Natural killer cell treated with Interleukin-12 subunit alpha and Interleukin-12 subunit beta and Interleukin-15 and Interleukin-18, amount 100 ng/mL, for 72 hours (primary cell): ENCODE data around the gene TUT1. TPM values are rescaled to one million over a fixed set of nuclear protein-coding genes. Genes with fewer than 3 reads are reported as not detected.
"Not testable (repeated sequence)": the region's sequence is repeated elsewhere in the genome, so short reads cannot be mapped to it uniquely, and the experiment has no call there.

Source experiments
- ATAC-seq, 2 donors: fragments of 150-1000 bp; cut with Tn5 transposase in 1 of 2; sonication (Bioruptor Pico), chemical (Tn5 transposase) in 1 of 2; 2 replicates each; pipeline ENCODE4 v1.10.0; 2021
- DNase-seq: peaks from one replicate; pipeline ENCODE4 v3.0.0; 2022; ENCODE audit warnings: low spot score
- H3K27ac Mint-ChIP-seq, 2 donors: 1 replicate in 1 of 2; 2 replicates in 1 of 2; pipeline ENCODE4 v1.8.0; 2022; ENCODE audit warnings: mixed read lengths in 2 of 2, mild to moderate bottlenecking in 1 of 2, moderate library complexity in 1 of 2
- H3K27me3 Mint-ChIP-seq, 2 donors: 1 replicate in 1 of 2; 2 replicates in 1 of 2; pipeline ENCODE4 v1.8.0; 2022; ENCODE audit warnings: mixed read lengths in 2 of 2
- H3K36me3 Mint-ChIP-seq: one replicate; pipeline ENCODE4 v1.8.0; 2022; ENCODE audit warnings: mixed read lengths
- H3K4me1 Mint-ChIP-seq, 2 donors: 1 replicate in 1 of 2; 2 replicates in 1 of 2; pipeline ENCODE4 v1.8.0; 2022; ENCODE audit warnings: low read depth in 2 of 2, mixed read lengths in 2 of 2, mild to moderate bottlenecking in 1 of 2
- H3K4me3 Mint-ChIP-seq: one replicate; pipeline ENCODE4 v1.8.0; 2022; ENCODE audit warnings: mixed read lengths
- H3K9me3 Mint-ChIP-seq: 2 replicates; pipeline ENCODE4 v1.8.0; 2022; ENCODE audit warnings: mixed read lengths
- total RNA-seq, 2 donors: library from RNA; stranded (reverse); gene quantifications; one replicate each; pipeline ENCODE4 v1.2.3, GENCODE V29; 2022

Gene TUT1
- total RNA-seq = 10 to 100 TPM; 24.1 to 35.7 TPM

DNA sequence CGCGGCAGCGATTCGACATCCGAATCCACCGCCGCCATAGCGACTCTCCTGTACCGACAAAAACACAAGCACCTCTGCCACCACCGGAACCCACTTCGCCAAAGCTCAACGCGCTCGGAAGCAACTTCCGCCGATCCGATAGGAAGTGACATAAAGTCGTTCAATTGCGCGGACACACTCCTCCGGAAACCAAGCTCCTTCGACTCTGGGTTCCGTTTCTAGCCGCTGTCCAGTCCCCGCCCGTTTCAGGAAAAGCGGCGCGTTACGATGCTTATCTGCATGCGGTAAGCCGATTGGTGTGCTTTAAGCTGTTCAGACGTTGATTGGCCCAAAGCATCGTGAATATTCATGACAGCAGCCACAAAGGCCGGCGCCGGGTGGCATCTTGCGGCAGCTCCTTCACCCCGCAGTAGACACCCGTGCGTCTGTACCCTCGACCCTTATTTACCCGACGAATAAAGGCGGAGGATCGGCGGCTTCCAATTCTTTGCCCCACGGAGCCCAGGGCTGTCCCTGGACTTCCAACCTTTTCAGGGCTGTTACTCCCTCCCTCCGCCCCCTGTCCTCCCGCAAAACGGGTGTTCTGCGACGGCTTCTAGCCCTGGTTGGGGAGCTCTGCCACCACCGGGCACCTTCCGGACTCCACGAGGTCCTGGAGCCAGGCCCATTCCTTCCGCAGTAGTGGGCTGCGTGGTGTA is at the start of gene TUT1:
Gene TUT1 (minus strand): TSS at position 76 of the 698 bp plus-strand sequence. CDS start 38 bp downstream, at position 38.
- peak; percentile 96 for ATAC-seq
- DNase-seq = peak; percentile 97
- Mint-ChIP-seq H3K27me3 (no peaks in the 10 kb centered on the region), H3K4me3 (peak within 1 kb of the TSS; percentile 98), H3K27ac (peak within 1 kb of the TSS; percentile 94 to 96), H3K4me1 (peaks cover 21 to 42% of the 10 kb centered on the region in 2 donors), H3K9me3 (no peaks in the 10 kb centered on the region), H3K36me3 (peaks cover 13% of the 10 kb centered on the region)

DNA sequence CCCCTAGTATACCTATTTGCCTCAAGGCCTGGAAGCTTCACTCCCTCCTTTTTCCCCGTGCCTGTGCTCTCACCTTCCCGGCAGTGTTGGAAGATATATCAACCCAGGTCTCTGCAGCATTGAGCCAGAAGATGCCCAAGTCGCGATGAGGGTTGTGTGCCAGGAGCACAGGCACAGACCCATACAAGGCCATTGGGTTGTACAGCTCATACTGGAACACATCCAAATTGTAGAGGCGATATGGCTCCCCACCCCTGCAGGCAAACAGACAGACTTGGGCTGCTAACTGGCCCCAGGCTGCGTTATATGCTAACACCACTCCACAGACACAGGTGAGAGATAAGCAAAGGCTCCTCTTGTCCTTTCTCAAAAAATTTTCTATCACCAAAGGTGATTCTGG is 41.2 kb upstream of the TUT1 start:
- H3K27me3 Mint-ChIP-seq = no peaks in the 10 kb centered on the region
- H3K4me3 Mint-ChIP-seq = no peak overlapping the region
- H3K4me1 Mint-ChIP-seq = peaks cover 9 to 17% of the 10 kb centered on the region in 2 donors
- ATAC-seq (no peak), DNase-seq (no peak)
- no peaks in the 10 kb centered on the region for H3K9me3 Mint-ChIP-seq
- H3K27ac Mint-ChIP-seq = peak overlapping the region in 1 of 2 donors; percentile 80
- peaks cover 38% of the 10 kb centered on the region for H3K36me3 Mint-ChIP-seq

- H3K27ac Mint-ChIP-seq = peak overlapping the region in 1 of 2 donors; percentile 43
- H3K9me3 Mint-ChIP-seq = no peaks in the 10 kb centered on the region
- ATAC-seq = no peak
These were observed 36.4 kb upstream of the TUT1 start for GRCh38 chr11:62627713-62628112.

DNA sequence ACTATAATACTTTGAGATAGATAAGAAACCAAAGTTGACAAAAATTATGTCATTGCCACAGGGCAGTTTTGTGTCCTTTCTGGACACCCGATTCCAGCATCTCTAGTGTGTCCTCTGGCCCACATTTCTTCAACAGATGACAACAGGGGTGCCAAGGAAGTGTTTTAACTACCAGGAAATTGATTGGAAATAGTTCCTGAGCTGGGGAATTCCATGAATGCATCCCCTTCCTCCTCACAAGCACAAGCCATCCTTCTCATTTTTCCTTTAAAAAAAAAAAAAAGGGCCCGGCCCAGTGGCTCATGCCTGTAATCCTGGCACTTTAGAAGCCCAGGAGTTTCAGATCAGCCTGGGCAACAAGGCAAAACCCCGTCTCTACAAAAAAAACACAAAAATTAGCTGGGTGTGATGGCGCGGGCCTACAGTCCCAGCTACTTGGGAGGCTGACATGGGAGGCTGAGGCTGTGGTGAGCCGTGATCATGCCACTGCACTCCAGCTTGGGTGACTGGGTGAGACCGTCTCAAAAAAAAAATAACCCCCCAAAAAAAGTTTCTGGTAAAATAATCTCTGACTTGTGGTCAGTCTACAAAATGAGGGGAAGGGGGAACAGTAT is 31.3 kb upstream of the TUT1 start:
- ATAC-seq (no peak), DNase-seq (no peak)
- no peaks in the 10 kb centered on the region for H3K9me3 Mint-ChIP-seq
- no peaks in the 10 kb centered on the region for H3K27me3 Mint-ChIP-seq
- peaks cover 18% of the 10 kb centered on the region for H3K36me3 Mint-ChIP-seq
- H3K27ac Mint-ChIP-seq = peak overlapping the region; percentile 96 to 99
- peak overlapping the region; percentile 100 for H3K4me3 Mint-ChIP-seq
- H3K4me1 Mint-ChIP-seq = peaks cover 17 to 20% of the 10 kb centered on the region in 2 donors

More at GRCh38 chr11:62627713-62628112, 36.4 kb upstream of the TUT1 start:
- no peaks in the 10 kb centered on the region for H3K27me3 Mint-ChIP-seq
- peaks cover 0 to 10% of the 10 kb centered on the region in 2 donors for H3K4me1 Mint-ChIP-seq
- DNase-seq = no peak
- H3K36me3 Mint-ChIP-seq = peaks cover 30% of the 10 kb centered on the region
- no peak overlapping the region for H3K4me3 Mint-ChIP-seq

GRCh38 chr11:62621567-62622470 is 30.5 kb upstream of the TUT1 start, which contains the start of gene B3GAT3:
Gene B3GAT3 (minus strand): TSS chr11:62621986. CDS start chr11:62621947, 39 bp downstream.
- DNase-seq (peak; percentile 99), ATAC-seq (peak; percentile 98 to 99)
- H3K9me3 Mint-ChIP-seq = no peaks in the 10 kb centered on the region
- H3K27ac Mint-ChIP-seq = peak within 1 kb of the TSS; percentile 96 to 99
- H3K4me3 Mint-ChIP-seq = peak within 1 kb of the TSS; percentile 100
- peaks cover 17 to 20% of the 10 kb centered on the region in 2 donors for H3K4me1 Mint-ChIP-seq
- H3K36me3 Mint-ChIP-seq = peaks cover 18% of the 10 kb centered on the region
- no peaks in the 10 kb centered on the region for H3K27me3 Mint-ChIP-seq

DNA sequence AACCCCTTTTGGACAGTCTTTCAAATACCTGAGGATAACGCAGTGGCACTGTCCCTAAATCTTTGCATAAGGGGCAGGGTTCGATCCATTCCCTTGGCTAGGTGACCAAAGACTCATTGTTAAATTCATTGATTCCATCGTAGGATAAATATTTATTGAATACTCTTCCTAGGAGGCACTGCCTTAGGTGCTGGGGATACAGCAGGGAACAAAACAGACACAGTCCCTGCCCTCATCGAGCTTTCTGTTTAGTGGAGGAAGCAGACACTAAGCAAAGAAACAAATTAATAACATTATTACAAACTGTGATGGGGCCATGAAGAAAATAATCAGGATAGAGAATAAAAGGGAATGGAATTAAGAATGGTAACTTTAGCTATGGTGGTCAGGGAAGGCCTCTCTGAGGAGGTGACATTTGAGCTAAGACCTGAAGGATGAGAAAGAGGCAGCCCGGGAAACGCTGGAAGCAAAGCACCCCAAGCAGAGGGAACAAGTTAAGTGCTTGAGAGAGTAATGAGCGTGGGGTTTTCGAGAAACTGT is 29.8 kb upstream of the TUT1 start:
- no peaks in the 10 kb centered on the region for H3K9me3 Mint-ChIP-seq

GRCh38 chr11:62616957-62617356 is 25.6 kb upstream of the TUT1 start:
- not testable (repeated sequence) for H3K27me3 Mint-ChIP-seq, ATAC-seq, H3K9me3 Mint-ChIP-seq, DNase-seq, H3K27ac Mint-ChIP-seq, H3K4me3 Mint-ChIP-seq, H3K36me3 Mint-ChIP-seq
- H3K4me1 Mint-ChIP-seq = peaks cover 26 to 27% of the 10 kb centered on the region in 2 donors

More for the DNA sequence above, 29.8 kb upstream of the TUT1 start:
- DNase-seq = no peak
- Mint-ChIP-seq H3K4me3 (peak overlapping the region; percentile 100), H3K4me1 (peaks cover 17 to 20% of the 10 kb centered on the region in 2 donors), H3K27ac (peak overlapping the region; percentile 96 to 99), H3K36me3 (peaks cover 16% of the 10 kb centered on the region), H3K27me3 (no peaks in the 10 kb centered on the region)
- no peak for ATAC-seq

- no peak overlapping the region for H3K27ac Mint-ChIP-seq
- no peak overlapping the region for H3K4me3 Mint-ChIP-seq
- H3K27me3 Mint-ChIP-seq = no peaks in the 10 kb centered on the region
- H3K4me1 Mint-ChIP-seq = peaks cover 24% of the 10 kb centered on the region in 2 donors
- no peaks in the 10 kb centered on the region for H3K36me3 Mint-ChIP-seq
- DNase-seq (no peak), ATAC-seq (no peak)
- H3K9me3 Mint-ChIP-seq = no peaks in the 10 kb centered on the region
These were observed 24.2 kb upstream of the TUT1 start for GRCh38 chr11:62615521-62615920.

GRCh38 chr11:62614275-62614674 is 23.0 kb upstream of the TUT1 start:
- ATAC-seq = no peak
- H3K27me3 Mint-ChIP-seq = no peaks in the 10 kb centered on the region
- no peak overlapping the region for H3K4me3 Mint-ChIP-seq
- no peaks in the 10 kb centered on the region for H3K9me3 Mint-ChIP-seq
- DNase-seq = no peak
- H3K27ac Mint-ChIP-seq = peak overlapping the region; percentile 56 to 81
- H3K4me1 Mint-ChIP-seq = peaks cover 29 to 31% of the 10 kb centered on the region in 2 donors
- no peaks in the 10 kb centered on the region for H3K36me3 Mint-ChIP-seq

DNA sequence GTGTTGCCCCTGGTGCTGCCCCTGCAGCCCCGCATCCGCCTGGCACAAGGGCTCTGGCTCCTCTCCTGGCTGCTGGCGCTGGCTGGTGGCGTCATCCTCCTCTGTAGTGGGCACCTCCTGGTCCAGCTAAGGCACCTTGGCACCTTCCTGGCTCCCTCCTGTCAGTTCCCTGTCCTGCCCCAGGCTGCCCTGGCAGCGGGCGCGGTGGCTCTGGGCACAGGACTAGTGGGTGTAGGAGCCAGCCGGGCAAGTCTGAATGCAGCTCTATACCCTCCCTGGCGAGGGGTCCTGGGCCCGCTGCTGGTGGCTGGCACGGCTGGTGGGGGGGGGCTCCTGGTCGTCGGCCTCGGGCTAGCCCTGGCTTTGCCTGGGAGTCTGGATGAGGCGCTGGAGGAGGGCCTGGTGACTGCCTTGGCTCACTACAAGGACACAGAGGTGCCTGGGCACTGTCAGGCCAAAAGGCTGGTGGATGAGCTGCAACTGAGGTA is 22.0 kb upstream of the TUT1 start:
- no peak for DNase-seq
- H3K4me3 Mint-ChIP-seq = peak overlapping the region; percentile 45
- H3K36me3 Mint-ChIP-seq = no peaks in the 10 kb centered on the region
- ATAC-seq = no peak
- H3K4me1 Mint-ChIP-seq = peaks cover 32 to 38% of the 10 kb centered on the region in 2 donors
- H3K9me3 Mint-ChIP-seq = no peaks in the 10 kb centered on the region
- no peaks in the 10 kb centered on the region for H3K27me3 Mint-ChIP-seq
- H3K27ac Mint-ChIP-seq = peak overlapping the region; percentile 56 to 81

DNA sequence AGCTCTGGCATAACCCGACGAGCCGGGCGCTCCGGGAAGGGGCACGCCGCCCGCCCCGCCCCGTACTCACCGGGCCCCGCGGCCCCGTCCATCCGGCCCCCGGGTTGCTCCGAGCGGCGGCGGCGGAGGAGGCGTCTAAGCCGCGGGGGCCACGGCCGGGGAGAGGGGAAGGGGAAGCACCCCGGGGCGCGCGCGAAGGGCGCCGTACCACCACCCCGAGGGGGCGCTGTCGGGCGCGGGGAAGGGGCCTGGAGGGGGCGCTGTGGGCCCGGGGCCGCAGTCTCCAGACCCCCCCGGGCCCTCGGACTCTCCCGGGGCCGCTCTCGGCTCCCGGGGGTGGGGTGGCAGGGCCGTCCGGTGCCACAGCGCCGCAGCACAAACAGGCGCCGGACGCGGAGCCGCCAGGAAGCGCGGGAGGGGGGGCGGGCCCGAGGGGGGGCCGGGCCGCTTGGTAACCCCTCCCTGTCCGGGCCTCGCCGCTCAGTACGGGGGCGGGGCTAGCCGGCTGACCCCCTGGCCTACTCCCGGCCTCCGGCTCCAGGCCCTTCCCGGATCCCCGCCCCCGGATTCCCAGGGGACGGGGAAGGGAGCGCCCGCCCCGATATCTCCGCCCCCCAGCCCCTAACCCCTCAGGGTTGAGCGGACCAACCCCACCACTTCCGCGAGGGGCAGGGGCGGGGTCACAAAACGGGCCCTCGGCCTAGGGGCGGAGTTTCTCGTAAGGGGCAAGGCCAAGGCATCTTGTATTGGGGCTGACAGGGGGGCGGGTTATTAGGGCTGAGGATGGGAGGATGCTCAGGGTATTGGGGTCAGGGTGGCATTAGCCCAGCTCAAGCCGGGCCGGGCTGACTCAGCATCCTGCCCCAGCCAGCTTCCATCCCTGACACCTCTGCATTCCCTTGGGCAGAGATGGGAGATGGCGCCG is 21.3 kb upstream of the TUT1 start, which contains the start of the genes EML3 and ROM1:
Gene EML3 (minus strand): TSS at position 410 of the 925 bp plus-strand sequence. CDS start 318 bp downstream, at position 92.
Gene ROM1 (plus strand): TSS at position 892 of the 925 bp plus-strand sequence. CDS start 25 bp downstream, at position 917.
- H3K4me3 Mint-ChIP-seq = peak within 1 kb of the TSS; percentile 98
- H3K9me3 Mint-ChIP-seq = no peaks in the 10 kb centered on the region
- no peaks in the 10 kb centered on the region for H3K36me3 Mint-ChIP-seq
- DNase-seq = peak; percentile 90
- H3K27me3 Mint-ChIP-seq = no peaks in the 10 kb centered on the region
- peak; percentile 84 to 88 for ATAC-seq
- peak within 1 kb of the TSS; percentile 93 to 97 for H3K27ac Mint-ChIP-seq
- peaks cover 38 to 43% of the 10 kb centered on the region in 2 donors for H3K4me1 Mint-ChIP-seq

- Mint-ChIP-seq H3K9me3 (no peaks in the 10 kb centered on the region), H3K27me3 (no peaks in the 10 kb centered on the region), H3K27ac (peak overlapping the region; percentile 93 to 97), H3K4me3 (peak overlapping the region; percentile 98), H3K4me1 (peaks cover 40 to 44% of the 10 kb centered on the region in 2 donors), H3K36me3 (no peaks in the 10 kb centered on the region)
- ATAC-seq = peak; percentile 0 to 57
- DNase-seq = peak; percentile 75
These were observed 20.5 kb upstream of the TUT1 start for GRCh38 chr11:62611705-62612365.
